Activated CD4-positive, alpha-beta T cell treated with anti-CD3 and anti-CD28 coated beads, Interleukin-2, amount 10 ng/mL, durations not matched to agents 7 days and 5 days (primary cell): Measurements from ENCODE around the gene BRINP3. TPM values are rescaled to one million over a fixed set of nuclear protein-coding genes. Genes with fewer than 3 reads are reported as not detected.

Experiments
- CTCF ChIA-PET: fragments of 350-600 bp; sonication (Branson Sonifier 250); formaldehyde crosslinking; loops from one replicate; lab custom pipeline; 2021; ENCODE audit warnings: antibody characterized with exemption; lab: Charles Lee
- POLR2A ChIA-PET: fragments of 350-600 bp; sonication (Branson Sonifier 250); formaldehyde crosslinking; loops from one replicate; lab custom pipeline; 2021; ENCODE audit warnings: antibody characterized with exemption; lab: Charles Lee
- DNase-seq: peaks from one replicate; pipeline ENCODE4 v3.0.0-alpha.2; 2020
- H3K27ac Mint-ChIP-seq: one replicate; pipeline ENCODE4 v1.8.0; 2021; ENCODE audit warnings: mild to moderate bottlenecking, moderate library complexity, mixed read lengths
- H3K27me3 Mint-ChIP-seq: one replicate; pipeline ENCODE4 v1.8.0; 2021; ENCODE audit warnings: mixed read lengths
- H3K36me3 Mint-ChIP-seq: one replicate; pipeline ENCODE4 v1.8.0; 2021; ENCODE audit warnings: low read depth, mixed read lengths
- H3K4me1 Mint-ChIP-seq: one replicate; pipeline ENCODE4 v1.8.0; 2021; ENCODE audit warnings: mixed read lengths
- H3K4me3 Mint-ChIP-seq: one replicate; pipeline ENCODE4 v1.8.0; 2021; ENCODE audit warnings: mild to moderate bottlenecking, moderate library complexity, mixed read lengths
- H3K9me3 Mint-ChIP-seq: one replicate; pipeline ENCODE4 v1.8.0; 2021; ENCODE audit warnings: mixed read lengths
- total RNA-seq, 2 experiments: library from RNA; stranded (reverse); gene quantifications; one replicate each; pipeline ENCODE4 v1.2.3, GENCODE V29; 2021

BRINP3 gene
- total RNA-seq, 2 experiments from 2014 or later = not detected

- H3K4me3 Mint-ChIP-seq = no peak overlapping the region
- no peak overlapping the region for H3K27ac Mint-ChIP-seq
Observed at GRCh38 chr1:190193508-190194115, 284.1 kb downstream of the BRINP3 start.

GRCh38 chr1:190192627-190193026 lies 285.0 kb downstream of the BRINP3 start:
- CTCF ChIA-PET = no interaction called here
- Mint-ChIP-seq H3K9me3 (no peaks in the 10 kb centered on the region), H3K4me1 (no peaks in the 10 kb centered on the region)

More at GRCh38 chr1:190193508-190194115, 284.1 kb downstream of the BRINP3 start:
- POLR2A ChIA-PET = no interaction called here
- CTCF ChIA-PET = no interaction called here
- no peaks in the 10 kb centered on the region for H3K36me3 Mint-ChIP-seq
- H3K9me3 Mint-ChIP-seq = peaks cover 1% of the 10 kb centered on the region
- no peak for DNase-seq
- H3K4me1 Mint-ChIP-seq = no peaks in the 10 kb centered on the region
- H3K27me3 Mint-ChIP-seq = no peaks in the 10 kb centered on the region

GRCh38 chr1:190183588-190183987 lies 294.1 kb downstream of the BRINP3 start:
- no peaks in the 10 kb centered on the region for H3K9me3 Mint-ChIP-seq
- H3K4me3 Mint-ChIP-seq = no peak overlapping the region
- no peaks in the 10 kb centered on the region for H3K36me3 Mint-ChIP-seq
- H3K27ac Mint-ChIP-seq = no peak overlapping the region
- no peaks in the 10 kb centered on the region for H3K27me3 Mint-ChIP-seq
- ChIA-PET CTCF (no interaction called here), POLR2A (no interaction called here)
- no peaks in the 10 kb centered on the region for H3K4me1 Mint-ChIP-seq
- DNase-seq = no peak

More at GRCh38 chr1:190192627-190193026, 285.0 kb downstream of the BRINP3 start:
- Mint-ChIP-seq H3K36me3 (no peaks in the 10 kb centered on the region), H3K27me3 (no peaks in the 10 kb centered on the region), H3K4me3 (no peak overlapping the region), H3K27ac (no peak overlapping the region)
- DNase-seq = no peak
- POLR2A ChIA-PET = no interaction called here

GRCh38 chr1:190179817-190180216 lies 297.8 kb downstream of the BRINP3 start:
- no peak for DNase-seq
- H3K4me3 Mint-ChIP-seq = no peak overlapping the region
- CTCF ChIA-PET = no interaction called here
- POLR2A ChIA-PET = no interaction called here
- no peaks in the 10 kb centered on the region for H3K27me3 Mint-ChIP-seq
- no peaks in the 10 kb centered on the region for H3K36me3 Mint-ChIP-seq
- H3K9me3 Mint-ChIP-seq = no peaks in the 10 kb centered on the region
- no peak overlapping the region for H3K27ac Mint-ChIP-seq
- H3K4me1 Mint-ChIP-seq = no peaks in the 10 kb centered on the region

- DNase-seq = no peak
- H3K4me1 Mint-ChIP-seq = no peaks in the 10 kb centered on the region
- no peak overlapping the region for H3K4me3 Mint-ChIP-seq
- no peak overlapping the region for H3K27ac Mint-ChIP-seq
- ChIA-PET CTCF (no interaction called here), POLR2A (no interaction called here)
- no peaks in the 10 kb centered on the region for H3K9me3 Mint-ChIP-seq
- no peaks in the 10 kb centered on the region for H3K36me3 Mint-ChIP-seq
- H3K27me3 Mint-ChIP-seq = no peaks in the 10 kb centered on the region
Observed at GRCh38 chr1:190178827-190179226, 298.8 kb downstream of the BRINP3 start.

DNA sequence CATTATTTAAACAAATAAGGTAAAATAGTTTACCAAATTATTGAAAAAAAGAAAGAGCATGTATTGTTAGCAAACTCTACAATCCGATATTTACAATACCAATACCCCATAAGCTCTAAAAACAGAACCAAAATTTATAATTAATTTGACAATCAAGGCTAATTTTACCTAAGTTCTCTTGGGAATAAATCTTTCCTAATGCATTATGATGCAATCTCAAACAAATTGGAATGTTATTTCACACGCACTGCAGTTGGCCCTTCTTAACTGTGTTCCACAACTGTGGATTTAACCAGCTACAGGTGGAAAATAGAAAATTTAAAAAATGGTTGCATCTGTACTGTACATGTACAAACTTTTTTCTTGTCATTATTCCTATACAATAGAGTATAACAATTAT lies 300.1 kb downstream of the BRINP3 start:
- no peaks in the 10 kb centered on the region for H3K9me3 Mint-ChIP-seq
- no peak overlapping the region for H3K4me3 Mint-ChIP-seq
- POLR2A ChIA-PET = no interaction called here
- H3K27me3 Mint-ChIP-seq = no peaks in the 10 kb centered on the region
- H3K27ac Mint-ChIP-seq = no peak overlapping the region
- no peak for DNase-seq
- CTCF ChIA-PET = no interaction called here
- no peaks in the 10 kb centered on the region for H3K4me1 Mint-ChIP-seq
- no peaks in the 10 kb centered on the region for H3K36me3 Mint-ChIP-seq

- ChIA-PET CTCF (no interaction called here), POLR2A (no interaction called here)
- no peak for DNase-seq
- no peak overlapping the region for H3K27ac Mint-ChIP-seq
- no peaks in the 10 kb centered on the region for H3K9me3 Mint-ChIP-seq
- no peak overlapping the region for H3K4me3 Mint-ChIP-seq
- no peaks in the 10 kb centered on the region for H3K36me3 Mint-ChIP-seq
- H3K4me1 Mint-ChIP-seq = no peaks in the 10 kb centered on the region
- no peaks in the 10 kb centered on the region for H3K27me3 Mint-ChIP-seq
Observed at GRCh38 chr1:190176776-190177175, 300.9 kb downstream of the BRINP3 start.

- ChIA-PET POLR2A (no interaction called here), CTCF (no interaction called here)
- Mint-ChIP-seq H3K27me3 (no peaks in the 10 kb centered on the region), H3K4me3 (no peak overlapping the region), H3K4me1 (no peaks in the 10 kb centered on the region), H3K27ac (no peak overlapping the region), H3K36me3 (no peaks in the 10 kb centered on the region), H3K9me3 (no peaks in the 10 kb centered on the region)
- DNase-seq = no peak
Observed at GRCh38 chr1:190175320-190175719, 302.3 kb downstream of the BRINP3 start.

DNA sequence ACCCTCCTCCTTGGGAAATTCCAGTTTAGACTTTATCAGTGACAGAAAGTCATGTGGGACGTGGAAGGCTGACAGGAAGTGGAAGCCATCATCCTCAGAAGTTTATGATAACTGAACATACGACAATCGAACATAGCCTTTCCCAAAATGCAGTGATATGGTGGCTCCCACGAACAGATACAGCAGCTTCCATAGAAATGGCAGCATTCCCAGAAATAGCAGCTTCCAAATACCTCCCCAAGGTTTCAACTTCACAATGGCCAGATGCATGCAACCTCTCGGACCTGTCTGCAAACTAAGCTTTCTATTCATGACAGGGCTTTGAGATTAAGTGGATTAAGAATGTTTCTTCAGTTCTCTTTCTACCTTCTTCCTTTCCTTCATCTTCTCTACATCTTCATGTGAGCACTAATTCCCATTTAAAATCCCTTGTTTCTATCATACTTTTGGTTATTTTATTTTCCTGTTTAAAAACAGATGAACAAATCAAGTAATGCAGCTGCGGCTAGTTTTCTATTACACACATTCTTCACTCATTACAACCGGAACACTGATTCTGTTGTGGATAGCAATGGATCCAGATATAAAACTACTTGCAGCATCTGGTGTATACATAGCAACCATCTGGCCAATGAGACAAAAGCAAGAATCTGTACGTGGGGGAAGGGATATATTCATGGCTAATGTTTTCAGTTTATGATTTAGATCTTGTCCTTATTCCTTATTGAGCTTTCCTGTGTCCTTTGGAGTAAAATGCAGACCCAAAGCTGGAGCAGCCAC lies 304.8 kb downstream of the BRINP3 start:
- CTCF ChIA-PET = no interaction called here
- no peak overlapping the region for H3K27ac Mint-ChIP-seq
- H3K4me3 Mint-ChIP-seq = no peak overlapping the region
- H3K9me3 Mint-ChIP-seq = no peaks in the 10 kb centered on the region
- H3K36me3 Mint-ChIP-seq = no peaks in the 10 kb centered on the region
- POLR2A ChIA-PET = no interaction called here
- H3K4me1 Mint-ChIP-seq = no peaks in the 10 kb centered on the region
- DNase-seq = no peak
- no peaks in the 10 kb centered on the region for H3K27me3 Mint-ChIP-seq

DNA sequence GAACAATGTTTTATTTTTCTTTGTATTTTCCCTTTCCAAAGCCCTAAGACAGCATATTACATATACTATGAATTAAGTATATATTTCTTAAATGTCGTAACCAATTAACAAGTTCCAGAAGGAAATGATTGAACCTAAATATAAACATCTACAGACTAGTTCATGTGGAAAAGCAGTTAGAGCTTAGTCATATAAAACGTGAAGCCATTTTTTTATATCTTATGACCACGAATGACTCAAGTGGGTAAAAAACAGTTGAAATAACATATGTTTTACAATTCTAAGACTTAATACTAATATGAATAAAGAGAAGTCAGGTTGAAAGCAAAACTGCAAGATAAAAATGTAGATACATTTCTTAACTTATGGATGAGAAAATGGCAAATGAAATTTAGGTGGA lies 307.3 kb downstream of the BRINP3 start:
- Mint-ChIP-seq H3K9me3 (no peaks in the 10 kb centered on the region), H3K27ac (no peak overlapping the region), H3K4me1 (no peaks in the 10 kb centered on the region), H3K36me3 (no peaks in the 10 kb centered on the region), H3K4me3 (no peak overlapping the region), H3K27me3 (no peaks in the 10 kb centered on the region)
- POLR2A ChIA-PET = no interaction called here
- DNase-seq = no peak
- CTCF ChIA-PET = no interaction called here

GRCh38 chr1:190169311-190170067 lies 308.2 kb downstream of the BRINP3 start:
- Mint-ChIP-seq H3K4me1 (no peaks in the 10 kb centered on the region), H3K4me3 (no peak overlapping the region), H3K36me3 (no peaks in the 10 kb centered on the region), H3K9me3 (no peaks in the 10 kb centered on the region), H3K27ac (no peak overlapping the region), H3K27me3 (no peaks in the 10 kb centered on the region)
- ChIA-PET CTCF (no interaction called here), POLR2A (no interaction called here)
- DNase-seq = no peak

- POLR2A ChIA-PET = no interaction called here
- no peaks in the 10 kb centered on the region for H3K9me3 Mint-ChIP-seq
Observed at GRCh38 chr1:190168893-190169280, 308.8 kb downstream of the BRINP3 start.

DNA sequence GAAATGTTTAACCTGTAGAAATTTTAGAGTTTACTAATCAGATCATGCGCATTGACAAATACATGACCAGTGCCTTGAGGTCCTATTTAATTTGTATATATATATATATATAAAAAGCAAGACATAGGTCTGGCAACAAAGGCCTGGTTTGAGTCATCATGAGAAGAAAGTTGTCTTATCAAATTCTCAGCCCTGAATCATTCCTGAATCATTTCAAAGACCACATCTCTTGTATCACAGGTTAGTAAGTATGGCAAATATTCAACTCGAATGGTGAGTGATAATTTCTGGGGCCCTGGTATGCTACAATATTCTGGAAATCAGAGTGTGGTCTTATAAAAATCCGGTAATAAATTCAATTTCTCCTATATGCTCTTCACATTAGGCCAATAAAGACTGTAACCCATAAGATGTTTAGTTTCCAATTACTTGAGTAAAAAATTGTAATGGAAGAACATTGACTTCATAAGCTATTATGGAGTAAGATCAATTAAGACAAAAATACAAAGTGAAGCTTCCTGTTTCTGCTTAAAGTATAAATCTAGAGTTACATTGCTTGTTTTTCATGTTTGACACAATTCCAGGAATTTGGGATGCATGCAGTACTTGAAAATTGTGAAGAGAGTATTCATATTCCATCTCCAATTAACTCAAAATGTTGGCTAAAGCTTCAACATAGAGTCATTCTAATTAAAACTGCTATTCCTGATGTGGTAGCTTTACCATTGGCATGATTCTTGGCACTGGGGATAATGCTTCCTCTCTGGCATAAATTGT lies 309.4 kb downstream of the BRINP3 start:
- Mint-ChIP-seq H3K9me3 (no peaks in the 10 kb centered on the region), H3K27me3 (no peaks in the 10 kb centered on the region), H3K27ac (no peak overlapping the region), H3K4me3 (no peak overlapping the region), H3K36me3 (no peaks in the 10 kb centered on the region), H3K4me1 (no peaks in the 10 kb centered on the region)
- POLR2A ChIA-PET = no interaction called here
- DNase-seq = no peak
- CTCF ChIA-PET = no interaction called here

More at GRCh38 chr1:190168893-190169280, 308.8 kb downstream of the BRINP3 start:
- no peak overlapping the region for H3K4me3 Mint-ChIP-seq
- no peak overlapping the region for H3K27ac Mint-ChIP-seq
- CTCF ChIA-PET = no interaction called here
- H3K4me1 Mint-ChIP-seq = no peaks in the 10 kb centered on the region
- no peaks in the 10 kb centered on the region for H3K36me3 Mint-ChIP-seq
- no peak for DNase-seq
- no peaks in the 10 kb centered on the region for H3K27me3 Mint-ChIP-seq
